ENCODE data around the gene BBS7.

Gene BBS7

GRCh38 chr4:121829511-121829910 is 40.8 kb downstream of the BBS7 start:
- TF ChIP-seq CTCF (IDR thresholded peaks at IDR 0.05): no peak
- Histone ChIP-seq H3K4me1 (ENCODE audit: control insufficient read depth in 1 of 2, insufficient read depth in 1 of 2, low read depth in 1 of 2, low read length in 1 of 2) (no peaks in the 10 kb centered on the region), H3K4me3 (ENCODE audit: low read depth in 1 of 2, low read length in 1 of 2) (no peak overlapping the region), H3K36me3 (peaks cover 5% of the 10 kb centered on the region), H3K27ac (no peak overlapping the region), H3K9me3 (no peaks in the 10 kb centered on the region), H3K27me3 (no peaks in the 10 kb centered on the region)

- H3K4me1 ChIP-seq (ENCODE audit: control insufficient read depth in 1 of 2, insufficient read depth in 1 of 2, low read depth in 1 of 2, low read length in 1 of 2): peaks cover 11 to 13% of the 10 kb centered on the region in 2 experiments
- no peak overlapping the region for H3K27ac ChIP-seq
- H3K9me3 ChIP-seq: no peaks in the 10 kb centered on the region
- H3K27me3 ChIP-seq: no peaks in the 10 kb centered on the region
- no peak for TF ChIP-seq CTCF (IDR thresholded peaks at IDR 0.05)
- H3K36me3 ChIP-seq: peaks cover under 1% of the 10 kb centered on the region
- no peak overlapping the region for H3K4me3 ChIP-seq (ENCODE audit: low read depth in 1 of 2, low read length in 1 of 2)
Measured at GRCh38 chr4:121827853-121828252, 42.4 kb downstream of the BBS7 start.

DNA sequence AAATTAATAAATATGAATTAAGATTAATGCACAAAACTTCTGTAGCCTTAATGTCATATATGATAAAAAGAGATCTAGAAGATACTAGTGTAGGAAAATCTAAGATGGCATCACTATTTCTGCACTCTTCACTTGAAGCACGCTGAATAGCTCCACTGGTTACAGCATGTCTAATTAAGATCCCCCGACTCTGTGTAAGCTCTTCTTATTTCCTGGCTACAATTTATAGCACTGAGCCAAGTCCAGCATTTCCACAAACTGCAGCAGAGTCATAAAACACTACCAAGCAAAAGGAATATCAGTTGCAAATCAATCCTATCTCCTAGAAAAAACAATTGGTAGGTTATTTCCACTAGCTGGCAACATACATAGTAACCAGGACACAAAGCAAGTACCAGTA is 45.3 kb downstream of the BBS7 start:
- no peak overlapping the region for H3K4me3 ChIP-seq (ENCODE audit: low read depth in 1 of 2, low read length in 1 of 2)
- H3K36me3 ChIP-seq: no peaks in the 10 kb centered on the region
- H3K4me1 ChIP-seq (ENCODE audit: control insufficient read depth in 1 of 2, insufficient read depth in 1 of 2, low read depth in 1 of 2, low read length in 1 of 2): peaks cover 24 to 26% of the 10 kb centered on the region in 2 experiments
- H3K27me3 ChIP-seq: no peaks in the 10 kb centered on the region
- H3K9me3 ChIP-seq: no peaks in the 10 kb centered on the region
- TF ChIP-seq CTCF (IDR thresholded peaks at IDR 0.05): no peak
- H3K27ac ChIP-seq: no peak overlapping the region

- no peaks in the 10 kb centered on the region for H3K27me3 ChIP-seq
- peaks cover 24 to 26% of the 10 kb centered on the region in 2 experiments for H3K4me1 ChIP-seq (ENCODE audit: control insufficient read depth in 1 of 2, insufficient read depth in 1 of 2, low read depth in 1 of 2, low read length in 1 of 2)
- TF ChIP-seq CTCF (IDR thresholded peaks at IDR 0.05): no peak
- H3K9me3 ChIP-seq: no peaks in the 10 kb centered on the region
- peak overlapping the region; percentile 57 for H3K27ac ChIP-seq
- no peaks in the 10 kb centered on the region for H3K36me3 ChIP-seq
- peak overlapping the region; percentile 71 to 75 for H3K4me3 ChIP-seq (ENCODE audit: low read depth in 1 of 2, low read length in 1 of 2)
Measured at GRCh38 chr4:121824171-121824527, 46.1 kb downstream of the BBS7 start.

- Histone ChIP-seq H3K4me3 (ENCODE audit: low read depth in 1 of 2, low read length in 1 of 2) (peak within 1 kb of the TSS; percentile 71 to 75), H3K36me3 (no peaks in the 10 kb centered on the region), H3K27ac (peak within 1 kb of the TSS; percentile 57), H3K9me3 (no peaks in the 10 kb centered on the region), H3K27me3 (no peaks in the 10 kb centered on the region), H3K4me1 (ENCODE audit: control insufficient read depth in 1 of 2, insufficient read depth in 1 of 2, low read depth in 1 of 2, low read length in 1 of 2) (peaks cover 24 to 26% of the 10 kb centered on the region in 2 experiments)
- no peak for TF ChIP-seq CTCF (IDR thresholded peaks at IDR 0.05)
Measured at GRCh38 chr4:121823505-121824170, 46.6 kb downstream of the BBS7 start, which contains the start of gene CCNA2. TSS of gene CCNA2 (minus strand) at chr4:121823883. CDS start at chr4:121823628, 255 bp downstream.

All from neutrophil (primary cell).